Measurements from ENCODE around the gene ZNF800. TPM values are rescaled to one million over a fixed set of nuclear protein-coding genes. Genes with fewer than 3 reads are reported as not detected.

The ZNF800 gene
- total and polyA plus RNA-seq, 3 experiments from 2014 or later: 43.8 to 51.5 (median 43.8) TPM

GRCh38 chr7:127417346-127417745 lies 24.8 kb upstream of the ZNF800 start:
- DNase-seq: no peak
- ChIA-PET CTCF (interaction anchor here (1.2 to 1.9 kb wide), 2 partner anchors 29 to 30 kb away, joined by 3 to 13 read pairs; no protein-coding TSS in a partner anchor), POLR2A (interaction anchor here (2.4 kb wide), 1 partner anchor 25 kb away, joined by 7 read pairs; the partner anchor contains the start of gene ZNF800)
- H3K27ac ChIP-seq (ENCODE audit: low read depth, low read length): no peak overlapping the region
- H3K4me1 ChIP-seq (ENCODE audit: insufficient read depth, low read length): peaks cover 36% of the 10 kb centered on the region
- H3K9me3 ChIP-seq (ENCODE audit: low read length): no peaks in the 10 kb centered on the region
- Mint-ChIP-seq H3K4me3 (peak overlapping the region in 6 of 7 donors; percentile 25 to 68 (median 54)), H3K9me3 (peaks cover 0 to 2% (median 0%) of the 10 kb centered on the region in 5 donors), H3K36me3 (peaks cover 0 to 10% (median 0%) of the 10 kb centered on the region in 3 donors), H3K27ac (peak overlapping the region in 5 of 8 donors; percentile 19 to 68 (median 41)), H3K4me1 (peaks cover 36 to 48% (median 40%) of the 10 kb centered on the region in 3 donors), H3K27me3 (peaks cover 0 to 2% of the 10 kb centered on the region in 2 donors)
- H3K36me3 ChIP-seq (ENCODE audit: insufficient read depth, low read length): no peaks in the 10 kb centered on the region
- H3K27me3 ChIP-seq (ENCODE audit: insufficient read depth, low read length, poor library complexity, severe bottlenecking): no peaks in the 10 kb centered on the region
- H3K4me3 ChIP-seq (ENCODE audit: low read length): no peak overlapping the region

GRCh38 chr7:127415060-127415742 lies 22.7 kb upstream of the ZNF800 start:
- H3K4me3 ChIP-seq (ENCODE audit: low read length): peak overlapping the region; percentile 34
- H3K4me1 ChIP-seq (ENCODE audit: insufficient read depth, low read length): peaks cover 36% of the 10 kb centered on the region
- H3K9me3 ChIP-seq (ENCODE audit: low read length): no peaks in the 10 kb centered on the region
- Mint-ChIP-seq H3K27ac (peak overlapping the region in 6 of 8 donors; percentile 19 to 93 (median 80)), H3K36me3 (peaks cover 0 to 15% (median 0%) of the 10 kb centered on the region in 3 donors), H3K27me3 (peaks cover 0 to 4% of the 10 kb centered on the region in 2 donors), H3K4me3 (peak overlapping the region in 2 of 7 donors; percentile 28 to 42), H3K4me1 (peaks cover 40 to 49% (median 43%) of the 10 kb centered on the region in 3 donors), H3K9me3 (peaks cover 0 to 2% (median 0%) of the 10 kb centered on the region in 5 donors)
- DNase-seq: no peak
- CTCF ChIA-PET: interaction anchor here (1.0 to 2.5 kb wide), 3 partner anchors 24 to 67 kb away, joined by 3 to 10 read pairs (median 8); no protein-coding TSS in a partner anchor
- no peaks in the 10 kb centered on the region for H3K36me3 ChIP-seq (ENCODE audit: insufficient read depth, low read length)
- H3K27me3 ChIP-seq (ENCODE audit: insufficient read depth, low read length, poor library complexity, severe bottlenecking): no peaks in the 10 kb centered on the region
- H3K27ac ChIP-seq (ENCODE audit: low read depth, low read length): no peak overlapping the region
- POLR2A ChIA-PET: interaction anchor here (2.8 kb wide), 1 partner anchor 23 kb away, joined by 21 read pairs; the partner anchor contains the start of gene ZNF800

GRCh38 chr7:127413962-127414361 lies 21.5 kb upstream of the ZNF800 start:
- peaks cover 0 to 4% of the 10 kb centered on the region in 2 donors for H3K27me3 Mint-ChIP-seq
- ChIA-PET POLR2A (interaction anchor here (2.8 kb wide), 1 partner anchor 22 kb away, joined by 21 read pairs; the partner anchor contains the start of gene ZNF800), CTCF (interaction anchor here (0.8 to 2.5 kb wide), 4 partner anchors 21 to 66 kb away, joined by 3 to 10 read pairs (median 6); partner anchors contain the start of gene ZNF800)
- peaks cover 36% of the 10 kb centered on the region for H3K4me1 ChIP-seq (ENCODE audit: insufficient read depth, low read length)
- DNase-seq: peak in 2 of 5 donors; percentile 54 to 70
- H3K36me3 Mint-ChIP-seq: peaks cover 0 to 15% (median 0%) of the 10 kb centered on the region in 3 donors
- no peaks in the 10 kb centered on the region for H3K27me3 ChIP-seq (ENCODE audit: insufficient read depth, low read length, poor library complexity, severe bottlenecking)
- H3K36me3 ChIP-seq (ENCODE audit: insufficient read depth, low read length): no peaks in the 10 kb centered on the region
- H3K27ac Mint-ChIP-seq: peak overlapping the region; percentile 64 to 97 (median 90)
- peaks cover 40 to 54% (median 50%) of the 10 kb centered on the region in 3 donors for H3K4me1 Mint-ChIP-seq
- peak overlapping the region; percentile 34 for H3K4me3 ChIP-seq (ENCODE audit: low read length)
- peaks cover 0 to 2% (median 0%) of the 10 kb centered on the region in 5 donors for H3K9me3 Mint-ChIP-seq
- H3K4me3 Mint-ChIP-seq: peak overlapping the region in 6 of 7 donors; percentile 53 to 82 (median 68)
- peak overlapping the region; percentile 17 for H3K27ac ChIP-seq (ENCODE audit: low read depth, low read length)
- H3K9me3 ChIP-seq (ENCODE audit: low read length): no peaks in the 10 kb centered on the region

GRCh38 chr7:127413326-127413725 lies 20.8 kb upstream of the ZNF800 start:
- H3K9me3 Mint-ChIP-seq: no peaks in the 10 kb centered on the region
- peak overlapping the region; percentile 22 to 93 (median 88) for H3K27ac Mint-ChIP-seq
- Histone ChIP-seq H3K4me1 (ENCODE audit: insufficient read depth, low read length) (peaks cover 36% of the 10 kb centered on the region), H3K4me3 (ENCODE audit: low read length) (peak overlapping the region; percentile 31), H3K36me3 (ENCODE audit: insufficient read depth, low read length) (no peaks in the 10 kb centered on the region), H3K27ac (ENCODE audit: low read depth, low read length) (peak overlapping the region; percentile 3), H3K27me3 (ENCODE audit: insufficient read depth, low read length, poor library complexity, severe bottlenecking) (no peaks in the 10 kb centered on the region), H3K9me3 (ENCODE audit: low read length) (no peaks in the 10 kb centered on the region)
- POLR2A ChIA-PET: interaction anchor here (2.8 kb wide), 1 partner anchor 21 kb away, joined by 21 read pairs; the partner anchor contains the start of gene ZNF800
- H3K4me1 Mint-ChIP-seq: peaks cover 40 to 57% (median 56%) of the 10 kb centered on the region in 3 donors
- H3K4me3 Mint-ChIP-seq: peak overlapping the region in 4 of 7 donors; percentile 53 to 70 (median 62)
- H3K36me3 Mint-ChIP-seq: peaks cover 0 to 11% (median 2%) of the 10 kb centered on the region in 3 donors
- CTCF ChIA-PET: interaction anchor here (2.1 to 2.5 kb wide), 2 partner anchors 34 to 65 kb away, joined by 8 to 10 read pairs; no protein-coding TSS in a partner anchor
- no peak for DNase-seq
- peaks cover 0 to 4% of the 10 kb centered on the region in 2 donors for H3K27me3 Mint-ChIP-seq

- no peaks in the 10 kb centered on the region for H3K36me3 ChIP-seq (ENCODE audit: insufficient read depth, low read length)
- ChIA-PET CTCF (no interaction called here), POLR2A (no interaction called here)
- no peaks in the 10 kb centered on the region for H3K9me3 ChIP-seq (ENCODE audit: low read length)
- DNase-seq: no peak
- H3K27me3 ChIP-seq (ENCODE audit: insufficient read depth, low read length, poor library complexity, severe bottlenecking): no peaks in the 10 kb centered on the region
- Mint-ChIP-seq H3K27ac (no peak overlapping the region), H3K4me3 (no peak overlapping the region), H3K36me3 (peaks cover 0 to 5% (median 2%) of the 10 kb centered on the region in 3 donors), H3K27me3 (peaks cover 2 to 4% of the 10 kb centered on the region in 2 donors), H3K4me1 (peaks cover 31 to 54% (median 42%) of the 10 kb centered on the region in 3 donors), H3K9me3 (no peaks in the 10 kb centered on the region)
- no peak overlapping the region for H3K27ac ChIP-seq (ENCODE audit: low read depth, low read length)
- no peak overlapping the region for H3K4me3 ChIP-seq (ENCODE audit: low read length)
- H3K4me1 ChIP-seq (ENCODE audit: insufficient read depth, low read length): peaks cover 31% of the 10 kb centered on the region
These were observed 18.7 kb upstream of the ZNF800 start for GRCh38 chr7:127411176-127411575.

- Mint-ChIP-seq H3K36me3 (peaks cover 0 to 5% (median 2%) of the 10 kb centered on the region in 3 donors), H3K4me3 (no peak overlapping the region), H3K27me3 (peaks cover 5% of the 10 kb centered on the region in 2 donors), H3K9me3 (no peaks in the 10 kb centered on the region), H3K4me1 (peaks cover 23 to 46% (median 34%) of the 10 kb centered on the region in 3 donors), H3K27ac (peak overlapping the region in 1 of 8 donors; percentile 4)
- no peaks in the 10 kb centered on the region for H3K36me3 ChIP-seq (ENCODE audit: insufficient read depth, low read length)
- no peak for DNase-seq
- CTCF ChIA-PET: interaction anchor here (1.5 kb wide), 2 partner anchors 18 to 38 kb away, joined by 3 to 6 read pairs; no protein-coding TSS in a partner anchor
- H3K4me1 ChIP-seq (ENCODE audit: insufficient read depth, low read length): peaks cover 20% of the 10 kb centered on the region
- no peak overlapping the region for H3K4me3 ChIP-seq (ENCODE audit: low read length)
- H3K27ac ChIP-seq (ENCODE audit: low read depth, low read length): no peak overlapping the region
- no peaks in the 10 kb centered on the region for H3K9me3 ChIP-seq (ENCODE audit: low read length)
- POLR2A ChIA-PET: no interaction called here
- no peaks in the 10 kb centered on the region for H3K27me3 ChIP-seq (ENCODE audit: insufficient read depth, low read length, poor library complexity, severe bottlenecking)
These were observed 17.1 kb upstream of the ZNF800 start for GRCh38 chr7:127409629-127410028.

GRCh38 chr7:127404286-127405072 lies 12.0 kb upstream of the ZNF800 start:
- POLR2A ChIA-PET: interaction anchor here (1.5 to 1.6 kb wide), 2 partner anchors 12 kb away, joined by 5 to 6 read pairs; partner anchors contain the start of gene ZNF800
- no peak overlapping the region for H3K27ac ChIP-seq (ENCODE audit: low read depth, low read length)

More at GRCh38 chr7:127404286-127405072, 12.0 kb upstream of the ZNF800 start:
- Mint-ChIP-seq H3K4me3 (peak overlapping the region in 3 of 7 donors; percentile 2 to 38 (median 25)), H3K27me3 (peaks cover 5 to 25% of the 10 kb centered on the region in 2 donors), H3K4me1 (peaks cover 7 to 33% (median 26%) of the 10 kb centered on the region in 3 donors), H3K36me3 (peaks cover 0 to 4% (median 2%) of the 10 kb centered on the region in 3 donors), H3K9me3 (no peaks in the 10 kb centered on the region), H3K27ac (peak overlapping the region in 3 of 8 donors; percentile 1 to 38 (median 36))
- no peaks in the 10 kb centered on the region for H3K36me3 ChIP-seq (ENCODE audit: insufficient read depth, low read length)
- H3K4me3 ChIP-seq (ENCODE audit: low read length): no peak overlapping the region
- no peaks in the 10 kb centered on the region for H3K9me3 ChIP-seq (ENCODE audit: low read length)
- DNase-seq: peak in 1 of 5 donors; percentile 33
- CTCF ChIA-PET: interaction anchor here (1.0 to 1.2 kb wide), 2 partner anchors 12 to 43 kb away, joined by 3 to 4 read pairs; partner anchors contain the start of gene ZNF800
- H3K4me1 ChIP-seq (ENCODE audit: insufficient read depth, low read length): peaks cover 8% of the 10 kb centered on the region
- no peaks in the 10 kb centered on the region for H3K27me3 ChIP-seq (ENCODE audit: insufficient read depth, low read length, poor library complexity, severe bottlenecking)
